Naive thymus-derived CD4-positive, alpha-beta T cell (primary cell): ENCODE data around the gene ALX3. TPM values are rescaled to one million over a fixed set of nuclear protein-coding genes. Genes with fewer than 3 reads are reported as not detected.

Experiments used
- ATAC-seq: fragments of 150-1000 bp; cut with Tn5 transposase; 2 replicates; pipeline ENCODE4 v1.10.0; 2021; ENCODE audit warnings: mild to moderate bottlenecking, moderate library complexity
- CTCF ChIA-PET: fragments of 350-600 bp; sonication (Branson Sonifier 250); formaldehyde crosslinking; loops from one replicate; lab custom pipeline; 2021; ENCODE audit warnings: antibody characterized with exemption; lab: Charles Lee
- POLR2A ChIA-PET: fragments of 350-600 bp; sonication (Branson Sonifier 250); formaldehyde crosslinking; loops from one replicate; lab custom pipeline; 2021; ENCODE audit warnings: antibody characterized with exemption, inconsistent platforms; lab: Charles Lee
- DNase-seq, 9 donors: peaks; one replicate each; pipeline versions ENCODE4 v3.0.0 to v3.0.0-alpha.2; 2020 to 2022; ENCODE audit warnings: mixed read lengths in 1 of 9
- H3K27ac ChIP-seq: one replicate; pipeline ENCODE4 v1.7.0; 2013; ENCODE audit warnings: mild to moderate bottlenecking, low read depth, low read length, moderate library complexity
- H3K27me3 ChIP-seq, 2 donors: one replicate each; pipeline ENCODE4 v1.7.0; 2013; ENCODE audit warnings: low read length in 2 of 2, mild to moderate bottlenecking in 2 of 2, moderate library complexity in 2 of 2; ENCODE audit not compliant: control insufficient read depth in 2 of 2, insufficient read depth in 2 of 2
- H3K36me3 ChIP-seq, 3 experiments: 1 replicate in 2 of 3; 2 replicates in 1 of 3; pipeline ENCODE4 v1.7.0; 2013; ENCODE audit warnings: low read length in 3 of 3, mild to moderate bottlenecking in 3 of 3, moderate library complexity in 1 of 3; ENCODE audit not compliant: insufficient read depth in 3 of 3, control insufficient read depth in 2 of 3
- H3K4me1 ChIP-seq, 2 donors: one replicate each; pipeline ENCODE4 v1.7.0; 2013; ENCODE audit warnings: low read length in 2 of 2, mild to moderate bottlenecking in 2 of 2, moderate library complexity in 1 of 2; ENCODE audit not compliant: control insufficient read depth in 2 of 2, insufficient read depth in 2 of 2
- H3K4me3 ChIP-seq: 2 replicates; pipeline ENCODE4 v1.7.0; 2013; ENCODE audit warnings: mild to moderate bottlenecking, low read length
- H3K9me3 ChIP-seq, 3 experiments: 1 replicate in 2 of 3; 2 replicates in 1 of 3; pipeline ENCODE4 v1.7.0; 2013; ENCODE audit warnings: low read length in 3 of 3; ENCODE audit not compliant: control insufficient read depth in 2 of 3
- H3K27ac Mint-ChIP-seq, 9 donors: one replicate each; pipeline ENCODE4 v1.8.0; 2020 to 2022; ENCODE audit warnings: mixed read lengths in 9 of 9, mild to moderate bottlenecking in 8 of 9, moderate library complexity in 5 of 9, inconsistent platforms in 2 of 9
- H3K27me3 Mint-ChIP-seq, 5 donors: one replicate each; pipeline ENCODE4 v1.8.0; 2021 to 2022; ENCODE audit warnings: mixed read lengths in 5 of 5, mild to moderate bottlenecking in 1 of 5
- H3K36me3 Mint-ChIP-seq, 5 donors: one replicate each; pipeline ENCODE4 v1.8.0; 2020 to 2022; ENCODE audit warnings: mixed read lengths in 5 of 5, mild to moderate bottlenecking in 3 of 5, inconsistent platforms in 1 of 5
- H3K4me1 Mint-ChIP-seq, 7 donors: one replicate each; pipeline ENCODE4 v1.8.0; 2020 to 2022; ENCODE audit warnings: mixed read lengths in 7 of 7, mild to moderate bottlenecking in 3 of 7, inconsistent platforms in 1 of 7
- H3K4me3 Mint-ChIP-seq, 10 donors: one replicate each; pipeline ENCODE4 v1.8.0; 2020 to 2022; ENCODE audit warnings: mild to moderate bottlenecking in 10 of 10, mixed read lengths in 10 of 10, moderate library complexity in 6 of 10, inconsistent platforms in 2 of 10
- H3K9me3 Mint-ChIP-seq, 11 donors: one replicate each; pipeline ENCODE4 v1.8.0; 2020 to 2022; ENCODE audit warnings: mixed read lengths in 11 of 11, mild to moderate bottlenecking in 4 of 11, inconsistent platforms in 1 of 11, moderate library complexity in 1 of 11
- intact Hi-C, 2 donors: fragments of 100-400 bp; cut with micrococcal nuclease; formaldehyde crosslinking; loops; one replicate each; pipeline ENCODE4 v1.15.1; 2023
- polyA plus RNA-seq, 2 donors: library from polyadenylated mRNA; unstranded; fragments of 300-500 nt; fragmentation: Illumina TruSeq; gene quantifications; one replicate each; pipeline ENCODE4 v1.2.3, GENCODE V29; 2021
- total RNA-seq, 6 experiments: library from RNA in 5 of 6; stranded (reverse) in 5 of 6; gene quantifications; 1 replicate in 5 of 6; 2 replicates in 1 of 6; pipeline ENCODE4 v1.2.3 and lab custom pipeline; 2021 to 2026

The ALX3 gene
- total and polyA plus RNA-seq, 7 experiments from 2014 or later: not detected

GRCh38 chr1:110056776-110057175 lies 13.7 kb downstream of the ALX3 start:
- DNase-seq: no peak
- H3K4me3 Mint-ChIP-seq: no peak overlapping the region
- H3K9me3 ChIP-seq: no peaks in the 10 kb centered on the region
- H3K27ac ChIP-seq: no peak overlapping the region
- intact Hi-C loops: no loop called here
- peaks cover 14 to 52% (median 17%) of the 10 kb centered on the region in 5 donors for H3K36me3 Mint-ChIP-seq
- POLR2A ChIA-PET: interaction anchor here (1.6 kb wide), 1 partner anchor 22 kb away, joined by 3 read pairs; the partner anchor contains the start of gene STRIP1
- no peak overlapping the region for H3K27ac Mint-ChIP-seq
- no peaks in the 10 kb centered on the region for H3K27me3 ChIP-seq
- H3K4me1 Mint-ChIP-seq: peaks cover 0 to 10% (median 0%) of the 10 kb centered on the region in 7 donors
- H3K36me3 ChIP-seq: peaks cover 25 to 72% (median 28%) of the 10 kb centered on the region in 3 experiments
- H3K9me3 Mint-ChIP-seq: no peaks in the 10 kb centered on the region
- no peaks in the 10 kb centered on the region for H3K27me3 Mint-ChIP-seq
- no peaks in the 10 kb centered on the region for H3K4me1 ChIP-seq
- CTCF ChIA-PET: no interaction called here
- H3K4me3 ChIP-seq: no peak overlapping the region
- ATAC-seq: no peak

- no peaks in the 10 kb centered on the region for H3K27me3 Mint-ChIP-seq
- CTCF ChIA-PET: interaction anchor here (0.5 kb wide), 1 partner anchor 393 kb away, joined by 3 read pairs; no protein-coding TSS in a partner anchor
- Histone ChIP-seq H3K27me3 (no peaks in the 10 kb centered on the region), H3K36me3 (peaks cover 25 to 77% (median 28%) of the 10 kb centered on the region in 3 experiments), H3K4me3 (no peak overlapping the region), H3K4me1 (no peaks in the 10 kb centered on the region), H3K9me3 (no peaks in the 10 kb centered on the region), H3K27ac (no peak overlapping the region)
- H3K27ac Mint-ChIP-seq: no peak overlapping the region
- no peak for ATAC-seq
- no peaks in the 10 kb centered on the region for H3K9me3 Mint-ChIP-seq
- no peak overlapping the region for H3K4me3 Mint-ChIP-seq
- H3K36me3 Mint-ChIP-seq: peaks cover 14 to 57% (median 18%) of the 10 kb centered on the region in 5 donors
- intact Hi-C loops: no loop called here
- POLR2A ChIA-PET: interaction anchor here (1.6 kb wide), 1 partner anchor 22 kb away, joined by 3 read pairs; the partner anchor contains the start of gene STRIP1
- H3K4me1 Mint-ChIP-seq: peaks cover 0 to 10% (median 0%) of the 10 kb centered on the region in 7 donors
- no peak for DNase-seq
Observed at GRCh38 chr1:110056285-110056683, 14.2 kb downstream of the ALX3 start.

DNA sequence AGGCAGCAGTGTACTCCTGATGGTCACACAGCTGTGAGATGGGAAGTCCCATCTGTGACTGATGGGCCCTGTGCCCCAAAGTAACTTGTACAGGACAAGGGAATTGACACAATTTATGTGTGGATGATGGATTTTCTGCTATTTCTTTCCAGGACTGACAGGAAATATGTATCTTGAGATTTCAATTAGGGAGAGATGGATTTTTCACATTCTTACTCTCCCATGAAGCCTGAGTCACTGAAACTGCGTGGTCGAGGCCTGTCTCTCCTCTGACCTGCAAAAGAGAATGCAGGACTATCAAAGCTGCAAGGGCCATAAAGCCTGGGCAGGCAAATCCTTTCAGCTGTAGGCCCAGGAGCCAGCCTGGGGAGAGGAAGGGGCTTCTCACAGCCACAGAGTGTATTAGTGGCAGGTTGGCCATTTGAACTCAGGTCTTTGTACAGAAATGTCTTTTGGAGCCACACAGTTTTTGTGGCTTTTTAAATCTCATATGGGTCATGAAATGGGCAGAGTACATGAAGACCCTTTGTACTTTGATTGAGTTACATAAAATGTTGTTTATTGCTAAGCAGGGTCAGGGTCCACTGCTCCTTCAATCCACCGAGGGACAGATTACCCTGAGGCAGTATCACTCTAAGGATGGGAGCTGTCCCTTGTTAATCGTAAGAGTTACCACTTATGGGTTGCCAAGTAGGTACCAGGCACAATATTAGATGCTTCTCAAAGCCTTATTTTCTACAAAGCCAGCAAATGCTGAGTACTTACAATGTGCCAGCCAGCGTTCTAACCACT lies 14.8 kb downstream of the ALX3 start:
- peaks cover 14 to 61% (median 18%) of the 10 kb centered on the region in 5 donors for H3K36me3 Mint-ChIP-seq
- ChIA-PET CTCF (interaction anchor here (0.5 to 1.0 kb wide), 3 partner anchors 15 to 392 kb away, joined by 3 to 4 read pairs (median 3); no protein-coding TSS in a partner anchor), POLR2A (interaction anchor here (1.6 kb wide), 1 partner anchor 21 kb away, joined by 3 read pairs; the partner anchor contains the start of gene STRIP1)
- ATAC-seq: no peak
- no peak overlapping the region for H3K27ac Mint-ChIP-seq
- H3K27me3 Mint-ChIP-seq: no peaks in the 10 kb centered on the region
- Histone ChIP-seq H3K4me1 (no peaks in the 10 kb centered on the region), H3K9me3 (no peaks in the 10 kb centered on the region), H3K27ac (no peak overlapping the region), H3K4me3 (no peak overlapping the region), H3K27me3 (no peaks in the 10 kb centered on the region), H3K36me3 (peaks cover 25 to 83% (median 28%) of the 10 kb centered on the region in 3 experiments)
- no peaks in the 10 kb centered on the region for H3K9me3 Mint-ChIP-seq
- peaks cover 0 to 10% (median 0%) of the 10 kb centered on the region in 7 donors for H3K4me1 Mint-ChIP-seq
- DNase-seq: no peak
- intact Hi-C loops: no loop called here
- H3K4me3 Mint-ChIP-seq: no peak overlapping the region

- intact Hi-C loops: loop anchor here (1.0 to 2.0 kb wide), 4 partner anchors 19 to 443 kb away; partner anchors contain the start of gene STRIP1 (in 1 of the 2)
- H3K4me1 ChIP-seq: no peaks in the 10 kb centered on the region
- H3K9me3 ChIP-seq: no peaks in the 10 kb centered on the region
- DNase-seq: peak; percentile 24 to 76 (median 58)
- no peak overlapping the region for H3K27ac ChIP-seq
- Mint-ChIP-seq H3K27ac (peak overlapping the region in 1 of 9 donors; percentile 43), H3K27me3 (no peaks in the 10 kb centered on the region), H3K4me3 (no peak overlapping the region), H3K9me3 (no peaks in the 10 kb centered on the region), H3K4me1 (peaks cover 0 to 11% (median under 1%) of the 10 kb centered on the region in 7 donors), H3K36me3 (peaks cover 12 to 70% (median 19%) of the 10 kb centered on the region in 5 donors)
- H3K4me3 ChIP-seq: no peak overlapping the region
- H3K27me3 ChIP-seq: no peaks in the 10 kb centered on the region
- H3K36me3 ChIP-seq: peaks cover 27 to 100% (median 28%) of the 10 kb centered on the region in 3 experiments
- ChIA-PET CTCF (interaction anchor here (0.8 to 2.6 kb wide), 9 partner anchors 8 to 406 kb away, joined by 3 to 19 read pairs (median 5); partner anchors contain the start of gene STRIP1), POLR2A (no interaction called here)
- peak; percentile 87 for ATAC-seq
Observed at GRCh38 chr1:110053552-110054428, 16.7 kb downstream of the ALX3 start.

GRCh38 chr1:110051262-110051648 lies 19.2 kb downstream of the ALX3 start:
- Mint-ChIP-seq H3K36me3 (peaks cover 18 to 71% (median 24%) of the 10 kb centered on the region in 5 donors), H3K9me3 (no peaks in the 10 kb centered on the region), H3K27ac (no peak overlapping the region), H3K4me3 (no peak overlapping the region), H3K27me3 (no peaks in the 10 kb centered on the region), H3K4me1 (peaks cover 0 to 16% (median 4%) of the 10 kb centered on the region in 7 donors)
- Histone ChIP-seq H3K4me1 (no peaks in the 10 kb centered on the region), H3K9me3 (no peaks in the 10 kb centered on the region), H3K36me3 (peaks cover 23 to 99% (median 39%) of the 10 kb centered on the region in 3 experiments), H3K27ac (no peak overlapping the region), H3K4me3 (no peak overlapping the region), H3K27me3 (no peaks in the 10 kb centered on the region)
- CTCF ChIA-PET: interaction anchor here (0.7 to 1.7 kb wide), 5 partner anchors 9 to 446 kb away, joined by 3 to 5 read pairs (median 3); no protein-coding TSS in a partner anchor
- intact Hi-C loops: no loop called here
- no peak for DNase-seq
- POLR2A ChIA-PET: no interaction called here
- ATAC-seq: no peak
